ENCODE results near the gene KCTD17.

- TF ChIP-seq YY1 (IDR thresholded peaks at IDR 0.05; ENCODE audit: low read depth) (no peak), EP300 (IDR thresholded peaks at IDR 0.05; ENCODE audit: borderline replicate concordance) (no peak), CREB1 (IDR thresholded peaks at IDR 0.05; ENCODE audit: low read depth) (no peak), TEAD4 (IDR thresholded peaks at IDR 0.05) (no peak), TCF12 (IDR thresholded peaks at IDR 0.05; ENCODE audit: low read depth) (no peak), CEBPB (IDR thresholded peaks at IDR 0.05) (no peak), EGR1 (IDR thresholded peaks at IDR 0.05) (no peak), RAD21 (IDR thresholded peaks at IDR 0.05; ENCODE audit: low read depth) (no peak), NFIC (IDR thresholded peaks at IDR 0.05) (no peak), FOXM1 (IDR thresholded peaks at IDR 0.05; ENCODE audit: borderline replicate concordance, low read depth) (no peak), TAF1 (IDR thresholded peaks at IDR 0.05; ENCODE audit: low read depth) (no peak), REST (IDR thresholded peaks at IDR 0.05; ENCODE audit: low read depth) (no peak), MAX (IDR thresholded peaks at IDR 0.05) (no peak)
Measured at GRCh38 chr22:37107816-37108621, 56.5 kb downstream of the KCTD17 start.

All from Ishikawa (cell line).